HL-60 (cell line): ENCODE results near the gene PPCDC.

ENCODE experiments used
- DNase-seq, 2 experiments: peaks; one replicate each; pipeline ENCODE4 v3.0.0-alpha.2; 2010 to 2020; ENCODE audit warnings: low read depth in 1 of 2, low spot score in 1 of 2
- H3K27ac ChIP-seq: fragments of 250-450 bp; sonication (Bioruptor Pico); replicated peaks from 2 replicates; pipeline ENCODE4 v1.5.1; 2020; ENCODE audit warnings: mild to moderate bottlenecking, moderate library complexity
- H3K27me3 ChIP-seq: fragments of 250-450 bp; sonication (Bioruptor Pico); 2 replicates; pipeline ENCODE4 v1.5.1; 2021; ENCODE audit warnings: mild to moderate bottlenecking, moderate library complexity; ENCODE audit not compliant: insufficient read depth, poor library complexity, severe bottlenecking
- H3K4me3 ChIP-seq: replicated peaks from 2 replicates; pipeline ENCODE4 v1.5.1; 2011; ENCODE audit warnings: mild to moderate bottlenecking, control low read depth, low read length; ENCODE audit not compliant: insufficient read depth
- CTCF ChIP-seq: IDR thresholded peaks from one replicate; pipeline ENCODE4 v1.5.1; 2011; ENCODE audit warnings: low read length, control low read depth, inconsistent platforms; ENCODE audit not compliant: insufficient read depth
- GABPA ChIP-seq: IDR thresholded peaks from 2 replicates; pipeline ENCODE4 v1.6.1; 2012; ENCODE audit warnings: low read depth
- POLR2AphosphoS5 ChIP-seq: IDR thresholded peaks from 2 replicates; pipeline ENCODE4 v1.6.1; 2012; ENCODE audit warnings: low read depth
- SPI1 ChIP-seq: IDR thresholded peaks from 2 replicates; pipeline ENCODE4 v1.6.1; 2012; ENCODE audit warnings: low read depth, mild to moderate bottlenecking, borderline replicate concordance
- TF ChIP-seq, protein P1 (sequence below): IDR thresholded peaks from 2 replicates; pipeline ENCODE4 v1.6.1; 2012; ENCODE audit warnings: low read depth; ENCODE audit not compliant: insufficient replicate concordance

Gene PPCDC

GRCh38 chr15:75034615-75035014 is 11.2 kb downstream of the PPCDC start:
- H3K27ac ChIP-seq = peak overlapping the region; percentile 48
- TF ChIP-seq CTCF (no peak), GABPA (no peak), SPI1 (peak; percentile 99), POLR2AphosphoS5 (no peak)
- TF ChIP-seq, protein P1, sequence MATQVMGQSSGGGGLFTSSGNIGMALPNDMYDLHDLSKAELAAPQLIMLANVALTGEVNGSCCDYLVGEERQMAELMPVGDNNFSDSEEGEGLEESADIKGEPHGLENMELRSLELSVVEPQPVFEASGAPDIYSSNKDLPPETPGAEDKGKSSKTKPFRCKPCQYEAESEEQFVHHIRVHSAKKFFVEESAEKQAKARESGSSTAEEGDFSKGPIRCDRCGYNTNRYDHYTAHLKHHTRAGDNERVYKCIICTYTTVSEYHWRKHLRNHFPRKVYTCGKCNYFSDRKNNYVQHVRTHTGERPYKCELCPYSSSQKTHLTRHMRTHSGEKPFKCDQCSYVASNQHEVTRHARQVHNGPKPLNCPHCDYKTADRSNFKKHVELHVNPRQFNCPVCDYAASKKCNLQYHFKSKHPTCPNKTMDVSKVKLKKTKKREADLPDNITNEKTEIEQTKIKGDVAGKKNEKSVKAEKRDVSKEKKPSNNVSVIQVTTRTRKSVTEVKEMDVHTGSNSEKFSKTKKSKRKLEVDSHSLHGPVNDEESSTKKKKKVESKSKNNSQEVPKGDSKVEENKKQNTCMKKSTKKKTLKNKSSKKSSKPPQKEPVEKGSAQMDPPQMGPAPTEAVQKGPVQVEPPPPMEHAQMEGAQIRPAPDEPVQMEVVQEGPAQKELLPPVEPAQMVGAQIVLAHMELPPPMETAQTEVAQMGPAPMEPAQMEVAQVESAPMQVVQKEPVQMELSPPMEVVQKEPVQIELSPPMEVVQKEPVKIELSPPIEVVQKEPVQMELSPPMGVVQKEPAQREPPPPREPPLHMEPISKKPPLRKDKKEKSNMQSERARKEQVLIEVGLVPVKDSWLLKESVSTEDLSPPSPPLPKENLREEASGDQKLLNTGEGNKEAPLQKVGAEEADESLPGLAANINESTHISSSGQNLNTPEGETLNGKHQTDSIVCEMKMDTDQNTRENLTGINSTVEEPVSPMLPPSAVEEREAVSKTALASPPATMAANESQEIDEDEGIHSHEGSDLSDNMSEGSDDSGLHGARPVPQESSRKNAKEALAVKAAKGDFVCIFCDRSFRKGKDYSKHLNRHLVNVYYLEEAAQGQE = no peak
- no peaks in the 10 kb centered on the region for H3K27me3 ChIP-seq
- peak in 1 of 2 experiments; percentile 92 for DNase-seq
- no peak overlapping the region for H3K4me3 ChIP-seq

GRCh38 chr15:75036212-75036616 is 12.8 kb downstream of the PPCDC start:
- no peak for DNase-seq
- Histone ChIP-seq H3K27ac (no peak overlapping the region), H3K27me3 (no peaks in the 10 kb centered on the region), H3K4me3 (no peak overlapping the region)
- no peak for TF ChIP-seq CTCF
- no peak for TF ChIP-seq GABPA
- no peak for TF ChIP-seq SPI1
- TF ChIP-seq, protein P1 = no peak
- TF ChIP-seq POLR2AphosphoS5 = no peak

GRCh38 chr15:75037685-75038084 is 14.3 kb downstream of the PPCDC start:
- no peak for TF ChIP-seq POLR2AphosphoS5
- no peak for TF ChIP-seq SPI1
- no peak for TF ChIP-seq GABPA
- TF ChIP-seq CTCF = no peak
- TF ChIP-seq, protein P1 = no peak
- Histone ChIP-seq H3K4me3 (no peak overlapping the region), H3K27me3 (no peaks in the 10 kb centered on the region), H3K27ac (peak overlapping the region; percentile 26; the same call in 1 of the 2 replicates)
- no peak for DNase-seq
